BE2C (cell line): Measurements from ENCODE around the gene IRGC.

ENCODE experiments used
- DNase-seq: peaks from one replicate; pipeline ENCODE4 v3.0.0-alpha.2; 2020
- H3K27me3 ChIP-seq: fragments of 250-450 bp; sonication (Bioruptor Pico); 2 replicates; pipeline ENCODE4 v1.5.1; 2020; ENCODE audit warnings: mild to moderate bottlenecking
- H3K36me3 ChIP-seq: fragments of 250-450 bp; sonication (Bioruptor Pico); 2 replicates; pipeline ENCODE4 v1.5.1; 2020; ENCODE audit warnings: mild to moderate bottlenecking
- H3K4me1 ChIP-seq: fragments of 250-450 bp; sonication (Bioruptor Pico); 2 replicates; pipeline ENCODE4 v1.5.1; 2020
- H3K4me3 ChIP-seq: 2 replicates; pipeline ENCODE4 v1.5.1; 2011; ENCODE audit warnings: low read depth, low read length
- H3K9me3 ChIP-seq: fragments of 250-450 bp; sonication (Bioruptor Pico); 2 replicates; pipeline ENCODE4 v1.5.1; 2020
- CTCF ChIP-seq: IDR thresholded peaks from 2 replicates; pipeline ENCODE4 v1.5.1; 2012; ENCODE audit warnings: mild to moderate bottlenecking, low read depth, low read length

Gene IRGC

GRCh38 chr19:43731846-43732245 is 16.0 kb downstream of the IRGC start:
- no peaks in the 10 kb centered on the region for H3K4me1 ChIP-seq
- H3K4me3 ChIP-seq = no peak overlapping the region
- peaks cover 17% of the 10 kb centered on the region for H3K36me3 ChIP-seq
- H3K9me3 ChIP-seq = no peaks in the 10 kb centered on the region
- no peaks in the 10 kb centered on the region for H3K27me3 ChIP-seq
- DNase-seq = peak; percentile 50
- no peak for TF ChIP-seq CTCF

GRCh38 chr19:43735013-43735412 is 19.1 kb downstream of the IRGC start:
- no peaks in the 10 kb centered on the region for H3K9me3 ChIP-seq
- H3K27me3 ChIP-seq = no peaks in the 10 kb centered on the region
- no peaks in the 10 kb centered on the region for H3K4me1 ChIP-seq
- H3K4me3 ChIP-seq = no peak overlapping the region
- H3K36me3 ChIP-seq = peaks cover 34% of the 10 kb centered on the region
- DNase-seq = no peak
- TF ChIP-seq CTCF = no peak

- Histone ChIP-seq H3K4me1 (no peaks in the 10 kb centered on the region), H3K27me3 (no peaks in the 10 kb centered on the region), H3K4me3 (no peak overlapping the region), H3K9me3 (no peaks in the 10 kb centered on the region), H3K36me3 (peaks cover 38% of the 10 kb centered on the region)
- TF ChIP-seq CTCF = no peak
- DNase-seq = no peak
Observed at GRCh38 chr19:43735957-43736356, 20.1 kb downstream of the IRGC start.

GRCh38 chr19:43738780-43739211 is 22.9 kb downstream of the IRGC start:
- Histone ChIP-seq H3K4me3 (no peak overlapping the region), H3K9me3 (no peaks in the 10 kb centered on the region), H3K36me3 (peaks cover 55% of the 10 kb centered on the region), H3K4me1 (no peaks in the 10 kb centered on the region), H3K27me3 (no peaks in the 10 kb centered on the region)
- TF ChIP-seq CTCF = no peak
- DNase-seq = no peak

GRCh38 chr19:43739439-43740235 is 23.8 kb downstream of the IRGC start:
- Histone ChIP-seq H3K9me3 (no peaks in the 10 kb centered on the region), H3K27me3 (no peaks in the 10 kb centered on the region), H3K4me1 (no peaks in the 10 kb centered on the region), H3K36me3 (peaks cover 63% of the 10 kb centered on the region), H3K4me3 (no peak overlapping the region)
- no peak for TF ChIP-seq CTCF
- DNase-seq = no peak

GRCh38 chr19:43741075-43741825 is 25.4 kb downstream of the IRGC start:
- DNase-seq = no peak
- TF ChIP-seq CTCF = no peak
- Histone ChIP-seq H3K4me1 (no peaks in the 10 kb centered on the region), H3K4me3 (no peak overlapping the region), H3K36me3 (peaks cover 75% of the 10 kb centered on the region), H3K27me3 (no peaks in the 10 kb centered on the region), H3K9me3 (no peaks in the 10 kb centered on the region)
